ENCODE results near the gene KIF15. TPM values are rescaled to one million over a fixed set of nuclear protein-coding genes. Genes with fewer than 3 reads are reported as not detected.

The KIF15 gene
- polyA plus RNA-seq (2011; rRNA removed): 6.8 and 13.5 TPM in 2 replicates
- 2.0 and 2.4 TPM in 2 replicates for polyA plus RNA-seq (2012; cell fraction: cytosol; rRNA removed)
- polyA plus RNA-seq (2012; cell fraction: nucleus; rRNA removed): 1.6 and 1.9 TPM in 2 replicates
- 7.7 to 8.7 TPM (median 8.4 TPM) in 3 replicates for polyA plus RNA-seq (2017; fragmentation: RNase III; extraction: RNeasy Plus Mini Kit Qiagen cat#74134 plus additional on column Dnase treatment)
- 5.1 and 5.6 TPM in 2 replicates for polyA minus RNA-seq (2011; rRNA and poly(A)+ RNA removed)

- Histone ChIP-seq H3K4me1 (no peaks in the 10 kb centered on the region), H3K9me3 (peaks cover 47% of the 10 kb centered on the region), H3K27ac (peak within 1 kb of the TSS; percentile 90 to 95), H3K4me3 (peak within 1 kb of the TSS; percentile 82), H3K4me2 (peak within 1 kb of the TSS; percentile 86)
- FAIRE-seq (no peak), ATAC-seq (peak; percentile 95 to 96), DNase-seq (ENCODE audit: low read depth in 1 of 2, low spot score in 1 of 2) (peak; percentile 69 to 96)
- ChIA-PET POLR2A (interaction anchor here (0.5 to 1.5 kb wide), 8 partner anchors 49 to 423 kb away, joined by 3 to 8 read pairs (median 5); partner anchors contain the start of genes EXOSC7, TCAIM, ZDHHC3 and ZNF502), CTCF (interaction anchor here (0.7 to 1.3 kb wide), 2 partner anchors 112 to 219 kb away, joined by 3 read pairs; no protein-coding TSS in a partner anchor)
- WGBS (ENCODE audit: missing lambda C conversion rate): 2% methylated on average over 22 of the region's 64 CpGs
- 0 out of 2 replicates have a peak, but pooled peaks have one; percentile 42 for TF ChIP-seq RFX5 (IDR thresholded peaks at IDR 0.05)
- no peak for TF ChIP-seq ESRRA (IDR thresholded peaks at IDR 0.05; ENCODE audit: borderline replicate concordance, low read length)
- TF ChIP-seq E2F6 (IDR thresholded peaks at IDR 0.05; ENCODE audit: borderline replicate concordance, low read depth): peak; percentile 77; the same call in 1 of the 2 replicates
- 0 out of 5 replicates have a peak, but pooled peaks of 1 of the 2 experiments have one; percentile 7 for TF ChIP-seq RAD21 (conservative IDR thresholded peaks at IDR 0.05 in 1 of 2, IDR thresholded peaks at IDR 0.05 in 1 of 2)
- TF ChIP-seq HES2 (IDR thresholded peaks at IDR 0.05): no peak
- TF ChIP-seq ZSCAN20 (CRISPR knock-in tag; IDR thresholded peaks at IDR 0.05): no peak
- TF ChIP-seq BCL3 (IDR thresholded peaks at IDR 0.05): 0 out of 3 replicates have a peak, but pooled peaks have one; percentile 19
- peak; percentile 56; the same call in 1 of the 2 replicates for TF ChIP-seq PHF8 (IDR thresholded peaks at IDR 0.05; ENCODE audit: borderline replicate concordance, low read depth)
- TF ChIP-seq JUN (IDR thresholded peaks at IDR 0.05): peak in 1 of 2 experiments; percentile 78; a peak in 2 of 5 replicates
- TF ChIP-seq HOXA7 (CRISPR knock-in tag; IDR thresholded peaks at IDR 0.05): no peak
- no peak for TF ChIP-seq EHF (CRISPR knock-in tag; IDR thresholded peaks at IDR 0.05)
- TF ChIP-seq KDM5A (IDR thresholded peaks at IDR 0.05): peak; percentile 62; the same call in 1 of the 2 replicates
- peak; percentile 70; the same call in 1 of the 2 replicates for TF ChIP-seq HDAC2 (IDR thresholded peaks at IDR 0.05)
- TF ChIP-seq SMC3 (IDR thresholded peaks at IDR 0.05): 0 out of 3 replicates have a peak, but pooled peaks have one; percentile 7
- TF ChIP-seq POLR2A (IDR thresholded peaks at IDR 0.05; ENCODE audit: low read length): peak; percentile 44
- TF ChIP-seq CBX2 (IDR thresholded peaks at IDR 0.05; ENCODE audit: borderline replicate concordance, low read depth): no peak
- peak; percentile 92 for TF ChIP-seq MAX (IDR thresholded peaks at IDR 0.05)
- TF ChIP-seq CBX8 (IDR thresholded peaks at IDR 0.05): no peak
- no peak for TF ChIP-seq EHMT2 (IDR thresholded peaks at IDR 0.05; ENCODE audit: low read depth)
These were observed at the start of gene KIF15, which contains the start of gene KIAA1143 for GRCh38 chr3:44761424-44762169. KIF15 (plus strand) TSS chr3:44761794; CDS start chr3:44761866, 72 bp downstream. KIAA1143 (minus strand) TSS chr3:44761619; CDS start chr3:44761602, 17 bp downstream.

GRCh38 chr3:44712455-44713075, 49.0 kb upstream of the KIF15 start, which contains the start of gene ZNF502:
ZNF502 (plus strand) TSS chr3:44712660; CDS start chr3:44720262, 7,602 bp downstream.
- TF ChIP-seq RAD21 (conservative IDR thresholded peaks at IDR 0.05 in 1 of 2, IDR thresholded peaks at IDR 0.05 in 1 of 2) (0 out of 5 replicates have a peak, but pooled peaks of 1 of the 2 experiments have one; percentile 6), MAX (IDR thresholded peaks at IDR 0.05) (peak; percentile 82), ESRRA (IDR thresholded peaks at IDR 0.05; ENCODE audit: borderline replicate concordance, low read length) (no peak), GATA3 (IDR thresholded peaks at IDR 0.05; ENCODE audit: borderline replicate concordance) (peak; percentile 62; the same call in 1 of the 2 replicates), SMC3 (IDR thresholded peaks at IDR 0.05) (peak; percentile 24; the same call in 1 of the 3 replicates), ZFP36 (IDR thresholded peaks at IDR 0.05; ENCODE audit: borderline replicate concordance, partially characterized antibody) (no peak), CHD4 (IDR thresholded peaks at IDR 0.05; ENCODE audit: borderline replicate concordance) (no peak), BHLHE40 (IDR thresholded peaks at IDR 0.05; ENCODE audit: low read depth, low read length) (no peak), PHF8 (IDR thresholded peaks at IDR 0.05; ENCODE audit: borderline replicate concordance, low read depth) (0 out of 2 replicates have a peak, but pooled peaks have one; percentile 41)
- Histone ChIP-seq H3K27ac (peak within 1 kb of the TSS; percentile 57 to 77; a peak in 5 of 6 replicates), H3K9me3 (peaks cover 72% of the 10 kb centered on the region), H3K4me2 (peak within 1 kb of the TSS; percentile 70), H3K4me3 (peak within 1 kb of the TSS; percentile 70), H3K4me1 (no peaks in the 10 kb centered on the region)
- peak; percentile 98 to 99 for ATAC-seq
- ChIA-PET CTCF (interaction anchor here (1.0 kb wide), 1 partner anchor 175 kb away, joined by 4 read pairs; no protein-coding TSS in a partner anchor), POLR2A (interaction anchor here (0.6 to 2.2 kb wide), 7 partner anchors 35 to 324 kb away, joined by 3 to 8 read pairs (median 5); partner anchors contain the start of genes KIAA1143, KIF15, ZNF197 and ZNF35)
- no peak for FAIRE-seq
- DNase-seq (ENCODE audit: low read depth in 1 of 2, low spot score in 1 of 2): peak; percentile 51 to 89
- WGBS (ENCODE audit: missing lambda C conversion rate): 3% methylated on average over 5 of the region's 36 CpGs

Data from A549 (cell line).